WTC11 (cell line): ENCODE results near the gene LDLRAD4.

Source experiments
- ATF3 ChIP-seq: sonication (generic); formaldehyde crosslinking; conservative IDR thresholded peaks from 2 replicates; pipeline ENCODE4 v1.8.1; 2022; ENCODE audit warnings: mild to moderate bottlenecking, missing genetic modification reagents
- ELF4 ChIP-seq: sonication (generic); formaldehyde crosslinking; IDR thresholded peaks from 2 replicates; pipeline ENCODE4 v1.8.1; 2022; ENCODE audit warnings: low read depth, mild to moderate bottlenecking, moderate library complexity, missing genetic modification reagents
- KAT7 ChIP-seq: sonication (generic); formaldehyde crosslinking; IDR thresholded peaks from 2 replicates; pipeline ENCODE4 v1.8.1; 2023; ENCODE audit warnings: missing genetic modification reagents, mild to moderate bottlenecking, borderline replicate concordance
- MAX ChIP-seq: sonication (generic); formaldehyde crosslinking; IDR thresholded peaks from 2 replicates; pipeline ENCODE4 v1.8.0; 2022; ENCODE audit warnings: mild to moderate bottlenecking, missing genetic modification reagents
- NFE2L1 ChIP-seq: sonication (generic); formaldehyde crosslinking; IDR thresholded peaks from 2 replicates; pipeline ENCODE4 v1.8.1; 2023; ENCODE audit warnings: missing genetic modification reagents
- NR3C1 ChIP-seq: sonication (generic); formaldehyde crosslinking; conservative IDR thresholded peaks from 2 replicates; pipeline ENCODE4 v1.8.1; 2023; ENCODE audit warnings: low read depth, mild to moderate bottlenecking, missing genetic modification reagents
- PRDM15 ChIP-seq: sonication (generic); formaldehyde crosslinking; IDR thresholded peaks from 2 replicates; pipeline ENCODE4 v1.8.0; 2022; ENCODE audit warnings: missing genetic modification reagents
- SMAD4 ChIP-seq: sonication (generic); formaldehyde crosslinking; IDR thresholded peaks from 2 replicates; pipeline ENCODE4 v1.8.0; 2022; ENCODE audit warnings: mild to moderate bottlenecking, missing genetic modification reagents
- SP1 ChIP-seq: sonication (generic); formaldehyde crosslinking; conservative IDR thresholded peaks from 2 replicates; pipeline ENCODE4 v1.8.1; 2022; ENCODE audit warnings: missing genetic modification reagents
- TCF7 ChIP-seq: sonication (generic); formaldehyde crosslinking; IDR thresholded peaks from 2 replicates; pipeline ENCODE4 v1.8.0; 2022; ENCODE audit warnings: mild to moderate bottlenecking, low read depth, missing genetic modification reagents, moderate library complexity
- TEAD4 ChIP-seq: sonication (generic); formaldehyde crosslinking; IDR thresholded peaks from 2 replicates; pipeline ENCODE4 v1.8.0; 2022; ENCODE audit warnings: mild to moderate bottlenecking, missing genetic modification reagents
- TF ChIP-seq, protein P1 (sequence below): fragments of 200-600 bp; IDR thresholded peaks from 2 replicates; pipeline ENCODE4 v1.8.0; 2022; ENCODE audit warnings: antibody characterized with exemption
- TF ChIP-seq, protein P2 (sequence below): sonication (generic); formaldehyde crosslinking; IDR thresholded peaks from 2 replicates; pipeline ENCODE4 v1.8.0; 2023; ENCODE audit warnings: mild to moderate bottlenecking, missing genetic modification reagents
- TF ChIP-seq, protein P3 (sequence below): sonication (generic); formaldehyde crosslinking; IDR thresholded peaks from 2 replicates; pipeline ENCODE4 v1.8.0; 2023; ENCODE audit warnings: missing genetic modification reagents, mild to moderate bottlenecking, borderline replicate concordance

DNA sequence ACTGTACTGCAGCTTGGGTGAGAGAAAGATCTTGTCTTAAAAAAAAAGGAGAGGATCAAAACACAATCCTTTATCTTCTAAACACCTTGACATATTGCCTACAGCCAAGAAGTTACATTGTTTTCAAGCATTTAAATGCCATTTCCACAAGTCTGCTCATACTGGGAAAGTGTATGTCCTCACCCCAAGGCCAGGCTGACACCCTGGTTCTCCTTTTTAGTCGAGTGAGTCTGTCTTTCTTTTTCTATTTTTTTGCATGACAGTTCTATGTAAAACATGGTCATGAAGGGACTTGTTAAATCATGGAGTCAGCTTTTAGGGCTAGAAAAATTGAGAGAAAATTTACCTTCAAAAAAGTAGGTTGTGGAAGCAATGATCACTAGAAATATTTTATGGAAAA, 274.5 kb downstream of the LDLRAD4 start:
- TF ChIP-seq TCF7: no peak
- TF ChIP-seq, protein P1, sequence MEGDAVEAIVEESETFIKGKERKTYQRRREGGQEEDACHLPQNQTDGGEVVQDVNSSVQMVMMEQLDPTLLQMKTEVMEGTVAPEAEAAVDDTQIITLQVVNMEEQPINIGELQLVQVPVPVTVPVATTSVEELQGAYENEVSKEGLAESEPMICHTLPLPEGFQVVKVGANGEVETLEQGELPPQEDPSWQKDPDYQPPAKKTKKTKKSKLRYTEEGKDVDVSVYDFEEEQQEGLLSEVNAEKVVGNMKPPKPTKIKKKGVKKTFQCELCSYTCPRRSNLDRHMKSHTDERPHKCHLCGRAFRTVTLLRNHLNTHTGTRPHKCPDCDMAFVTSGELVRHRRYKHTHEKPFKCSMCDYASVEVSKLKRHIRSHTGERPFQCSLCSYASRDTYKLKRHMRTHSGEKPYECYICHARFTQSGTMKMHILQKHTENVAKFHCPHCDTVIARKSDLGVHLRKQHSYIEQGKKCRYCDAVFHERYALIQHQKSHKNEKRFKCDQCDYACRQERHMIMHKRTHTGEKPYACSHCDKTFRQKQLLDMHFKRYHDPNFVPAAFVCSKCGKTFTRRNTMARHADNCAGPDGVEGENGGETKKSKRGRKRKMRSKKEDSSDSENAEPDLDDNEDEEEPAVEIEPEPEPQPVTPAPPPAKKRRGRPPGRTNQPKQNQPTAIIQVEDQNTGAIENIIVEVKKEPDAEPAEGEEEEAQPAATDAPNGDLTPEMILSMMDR: no peak
- TF ChIP-seq PRDM15 (CRISPR knock-in tag): no peak
- TF ChIP-seq, protein P2, sequence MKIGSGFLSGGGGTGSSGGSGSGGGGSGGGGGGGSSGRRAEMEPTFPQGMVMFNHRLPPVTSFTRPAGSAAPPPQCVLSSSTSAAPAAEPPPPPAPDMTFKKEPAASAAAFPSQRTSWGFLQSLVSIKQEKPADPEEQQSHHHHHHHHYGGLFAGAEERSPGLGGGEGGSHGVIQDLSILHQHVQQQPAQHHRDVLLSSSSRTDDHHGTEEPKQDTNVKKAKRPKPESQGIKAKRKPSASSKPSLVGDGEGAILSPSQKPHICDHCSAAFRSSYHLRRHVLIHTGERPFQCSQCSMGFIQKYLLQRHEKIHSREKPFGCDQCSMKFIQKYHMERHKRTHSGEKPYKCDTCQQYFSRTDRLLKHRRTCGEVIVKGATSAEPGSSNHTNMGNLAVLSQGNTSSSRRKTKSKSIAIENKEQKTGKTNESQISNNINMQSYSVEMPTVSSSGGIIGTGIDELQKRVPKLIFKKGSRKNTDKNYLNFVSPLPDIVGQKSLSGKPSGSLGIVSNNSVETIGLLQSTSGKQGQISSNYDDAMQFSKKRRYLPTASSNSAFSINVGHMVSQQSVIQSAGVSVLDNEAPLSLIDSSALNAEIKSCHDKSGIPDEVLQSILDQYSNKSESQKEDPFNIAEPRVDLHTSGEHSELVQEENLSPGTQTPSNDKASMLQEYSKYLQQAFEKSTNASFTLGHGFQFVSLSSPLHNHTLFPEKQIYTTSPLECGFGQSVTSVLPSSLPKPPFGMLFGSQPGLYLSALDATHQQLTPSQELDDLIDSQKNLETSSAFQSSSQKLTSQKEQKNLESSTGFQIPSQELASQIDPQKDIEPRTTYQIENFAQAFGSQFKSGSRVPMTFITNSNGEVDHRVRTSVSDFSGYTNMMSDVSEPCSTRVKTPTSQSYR: no peak
- TF ChIP-seq TEAD4: no peak
- TF ChIP-seq, protein P3, sequence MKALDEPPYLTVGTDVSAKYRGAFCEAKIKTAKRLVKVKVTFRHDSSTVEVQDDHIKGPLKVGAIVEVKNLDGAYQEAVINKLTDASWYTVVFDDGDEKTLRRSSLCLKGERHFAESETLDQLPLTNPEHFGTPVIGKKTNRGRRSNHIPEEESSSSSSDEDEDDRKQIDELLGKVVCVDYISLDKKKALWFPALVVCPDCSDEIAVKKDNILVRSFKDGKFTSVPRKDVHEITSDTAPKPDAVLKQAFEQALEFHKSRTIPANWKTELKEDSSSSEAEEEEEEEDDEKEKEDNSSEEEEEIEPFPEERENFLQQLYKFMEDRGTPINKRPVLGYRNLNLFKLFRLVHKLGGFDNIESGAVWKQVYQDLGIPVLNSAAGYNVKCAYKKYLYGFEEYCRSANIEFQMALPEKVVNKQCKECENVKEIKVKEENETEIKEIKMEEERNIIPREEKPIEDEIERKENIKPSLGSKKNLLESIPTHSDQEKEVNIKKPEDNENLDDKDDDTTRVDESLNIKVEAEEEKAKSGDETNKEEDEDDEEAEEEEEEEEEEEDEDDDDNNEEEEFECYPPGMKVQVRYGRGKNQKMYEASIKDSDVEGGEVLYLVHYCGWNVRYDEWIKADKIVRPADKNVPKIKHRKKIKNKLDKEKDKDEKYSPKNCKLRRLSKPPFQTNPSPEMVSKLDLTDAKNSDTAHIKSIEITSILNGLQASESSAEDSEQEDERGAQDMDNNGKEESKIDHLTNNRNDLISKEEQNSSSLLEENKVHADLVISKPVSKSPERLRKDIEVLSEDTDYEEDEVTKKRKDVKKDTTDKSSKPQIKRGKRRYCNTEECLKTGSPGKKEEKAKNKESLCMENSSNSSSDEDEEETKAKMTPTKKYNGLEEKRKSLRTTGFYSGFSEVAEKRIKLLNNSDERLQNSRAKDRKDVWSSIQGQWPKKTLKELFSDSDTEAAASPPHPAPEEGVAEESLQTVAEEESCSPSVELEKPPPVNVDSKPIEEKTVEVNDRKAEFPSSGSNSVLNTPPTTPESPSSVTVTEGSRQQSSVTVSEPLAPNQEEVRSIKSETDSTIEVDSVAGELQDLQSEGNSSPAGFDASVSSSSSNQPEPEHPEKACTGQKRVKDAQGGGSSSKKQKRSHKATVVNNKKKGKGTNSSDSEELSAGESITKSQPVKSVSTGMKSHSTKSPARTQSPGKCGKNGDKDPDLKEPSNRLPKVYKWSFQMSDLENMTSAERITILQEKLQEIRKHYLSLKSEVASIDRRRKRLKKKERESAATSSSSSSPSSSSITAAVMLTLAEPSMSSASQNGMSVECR: no peak
- no peak for TF ChIP-seq NFE2L1 (CRISPR knock-in tag)
- TF ChIP-seq SP1 (CRISPR knock-in tag): no peak
- no peak for TF ChIP-seq SMAD4 (CRISPR knock-in tag)
- no peak for TF ChIP-seq MAX (CRISPR knock-in tag)
- TF ChIP-seq ELF4 (CRISPR knock-in tag): no peak
- TF ChIP-seq KAT7 (CRISPR knock-in tag): no peak
- TF ChIP-seq NR3C1: no peak
- TF ChIP-seq ATF3: no peak
